Stimulated activated CD4-positive, alpha-beta T cell treated with anti-CD3 and anti-CD28 coated beads, Interleukin-15, amount 100 ng/mL, for 48 hours (primary cell): ENCODE measurements around the gene SCYL2.
"Not testable (repeated sequence)": the region's sequence is repeated elsewhere in the genome, so short reads cannot be mapped to it uniquely, and the experiment has no call there.

Source experiments
- DNase-seq, 2 donors: peaks; one replicate each; pipeline ENCODE4 v3.0.0-alpha.2; 2020; ENCODE audit warnings: low read depth in 2 of 2

Gene SCYL2

GRCh38 chr12:100266835-100267602, at the start of gene SCYL2, which contains the start of gene DEPDC4:
Gene SCYL2 (plus strand): TSS chr12:100267177. CDS start chr12:100282971, 15,794 bp downstream.
Gene DEPDC4 (minus strand): TSS chr12:100267079. CDS start chr12:100267076, 3 bp downstream.
- DNase-seq = peak; percentile 88

- no peak for DNase-seq
Measured at GRCh38 chr12:100219328-100220109, 47.5 kb upstream of the SCYL2 start.

- DNase-seq = no peak
Measured at GRCh38 chr12:100221523-100221922, 45.5 kb upstream of the SCYL2 start.

- DNase-seq = not testable (repeated sequence)
Measured at GRCh38 chr12:100222173-100222572, 44.8 kb upstream of the SCYL2 start.

- DNase-seq = no peak
Measured at GRCh38 chr12:100225491-100225890, 41.5 kb upstream of the SCYL2 start.

- DNase-seq = no peak
Measured at GRCh38 chr12:100229036-100229635, 37.8 kb upstream of the SCYL2 start.

- DNase-seq = no peak
Measured at GRCh38 chr12:100229876-100230275, 37.1 kb upstream of the SCYL2 start.

- DNase-seq = not testable (repeated sequence)
Measured at GRCh38 chr12:100231873-100232272, 35.1 kb upstream of the SCYL2 start.

- no peak for DNase-seq
Measured at GRCh38 chr12:100234166-100234565, 32.8 kb upstream of the SCYL2 start.

GRCh38 chr12:100234591-100235304, 32.2 kb upstream of the SCYL2 start:
- DNase-seq = no peak

- no peak for DNase-seq
Measured at GRCh38 chr12:100238801-100239200, 28.2 kb upstream of the SCYL2 start.

GRCh38 chr12:100239589-100239988, 27.4 kb upstream of the SCYL2 start:
- no peak for DNase-seq

- no peak for DNase-seq
Measured at GRCh38 chr12:100243137-100243536, 23.8 kb upstream of the SCYL2 start.

- DNase-seq = no peak
Measured at GRCh38 chr12:100247765-100248164, 19.2 kb upstream of the SCYL2 start.

- no peak for DNase-seq
Measured at GRCh38 chr12:100248886-100249285, 18.1 kb upstream of the SCYL2 start.

- DNase-seq = no peak
Measured at GRCh38 chr12:100249941-100250340, 17.0 kb upstream of the SCYL2 start.

GRCh38 chr12:100251917-100252316, 15.1 kb upstream of the SCYL2 start:
- no peak for DNase-seq

- no peak for DNase-seq
Measured at GRCh38 chr12:100253437-100253836, 13.5 kb upstream of the SCYL2 start.

GRCh38 chr12:100254876-100255275, 12.1 kb upstream of the SCYL2 start:
- no peak for DNase-seq

GRCh38 chr12:100258127-100258526, 8.8 kb upstream of the SCYL2 start:
- no peak for DNase-seq

GRCh38 chr12:100263131-100263530, 3.8 kb upstream of the SCYL2 start:
- DNase-seq = no peak

GRCh38 chr12:100265107-100265506, 1.9 kb upstream of the SCYL2 start:
- not testable (repeated sequence) for DNase-seq
